ENCODE results near the gene NTRK3.

The NTRK3 gene

DNA sequence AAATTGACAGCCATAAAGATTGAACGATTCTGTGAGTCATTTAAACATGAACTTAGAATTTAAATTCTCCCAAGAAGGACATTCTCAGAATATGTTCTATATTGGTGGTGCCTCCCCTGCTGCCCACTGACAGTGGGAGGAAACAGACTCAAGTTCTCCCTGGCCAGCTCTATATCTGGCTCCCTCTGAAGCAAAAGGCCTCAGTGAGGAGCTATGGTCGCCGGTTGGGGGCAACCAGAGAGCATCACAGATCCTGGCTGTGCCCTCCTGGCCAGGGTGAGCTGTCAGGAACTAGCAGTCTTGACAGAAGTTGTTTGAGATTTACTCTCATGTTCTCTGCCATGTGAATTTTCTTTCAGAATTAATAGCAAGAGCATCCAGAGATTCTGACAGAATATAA is 285.5 kb downstream of the NTRK3 start:
- no peak for DNase-seq

DNA sequence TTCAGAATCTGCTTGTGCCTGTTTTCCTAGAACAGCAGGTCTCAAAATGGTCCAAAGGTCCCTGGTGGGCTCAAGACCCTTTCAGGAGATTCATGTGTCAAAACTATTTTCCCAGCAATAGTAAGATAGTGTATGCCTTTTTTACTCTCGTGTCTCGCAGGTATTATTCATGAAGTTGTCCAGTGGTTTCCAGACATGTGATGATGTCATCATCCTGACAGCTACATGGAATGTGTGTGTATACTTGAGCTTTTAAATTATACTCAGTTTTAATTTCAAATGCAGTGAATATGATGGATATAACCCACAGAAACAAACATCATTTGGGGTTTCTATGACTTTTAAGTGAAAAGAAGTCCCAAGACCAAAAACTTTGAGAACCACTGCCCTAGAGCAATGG is 288.6 kb downstream of the NTRK3 start:
- DNase-seq, result no peak

DNA sequence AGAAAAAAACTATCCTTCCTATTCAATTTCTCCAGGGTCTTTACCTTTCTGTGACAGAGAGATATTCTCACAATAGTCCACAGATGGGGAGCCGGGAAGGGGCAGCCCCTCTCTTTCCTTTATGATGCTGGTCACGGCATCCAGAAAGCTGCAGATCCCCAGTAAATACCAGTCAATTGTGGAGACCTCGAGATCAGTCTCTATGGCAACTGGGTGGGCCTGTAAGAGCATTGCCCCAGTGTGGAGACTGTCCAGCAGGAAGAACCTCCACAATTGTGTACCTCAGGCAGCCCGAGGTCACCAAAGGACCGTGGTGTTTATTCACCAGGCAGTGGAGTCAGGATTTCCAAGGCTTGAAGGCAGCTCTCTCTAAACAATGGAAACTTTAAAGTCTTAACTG is 291.2 kb downstream of the NTRK3 start:
- DNase-seq, result no peak

DNA sequence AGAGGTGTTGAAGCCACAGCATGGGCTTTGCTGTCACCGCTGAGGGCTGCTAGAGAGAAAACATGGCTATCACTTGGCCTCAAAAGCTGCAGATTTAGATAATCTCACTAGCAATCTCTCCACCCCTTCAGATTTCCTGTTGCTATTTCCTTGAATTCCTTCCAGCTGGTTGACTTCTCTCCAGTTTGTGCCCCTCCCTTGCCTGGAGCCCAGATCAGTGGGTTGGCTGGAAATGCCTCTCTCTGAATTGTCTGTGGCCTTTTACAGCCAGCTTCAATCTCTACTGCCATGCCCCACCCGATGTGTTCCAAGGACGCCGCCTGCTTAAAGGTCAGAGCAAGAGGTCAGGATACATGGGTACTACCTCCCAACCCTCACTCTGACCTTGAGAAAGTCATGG is 294.1 kb downstream of the NTRK3 start:
- DNase-seq, result no peak

DNA sequence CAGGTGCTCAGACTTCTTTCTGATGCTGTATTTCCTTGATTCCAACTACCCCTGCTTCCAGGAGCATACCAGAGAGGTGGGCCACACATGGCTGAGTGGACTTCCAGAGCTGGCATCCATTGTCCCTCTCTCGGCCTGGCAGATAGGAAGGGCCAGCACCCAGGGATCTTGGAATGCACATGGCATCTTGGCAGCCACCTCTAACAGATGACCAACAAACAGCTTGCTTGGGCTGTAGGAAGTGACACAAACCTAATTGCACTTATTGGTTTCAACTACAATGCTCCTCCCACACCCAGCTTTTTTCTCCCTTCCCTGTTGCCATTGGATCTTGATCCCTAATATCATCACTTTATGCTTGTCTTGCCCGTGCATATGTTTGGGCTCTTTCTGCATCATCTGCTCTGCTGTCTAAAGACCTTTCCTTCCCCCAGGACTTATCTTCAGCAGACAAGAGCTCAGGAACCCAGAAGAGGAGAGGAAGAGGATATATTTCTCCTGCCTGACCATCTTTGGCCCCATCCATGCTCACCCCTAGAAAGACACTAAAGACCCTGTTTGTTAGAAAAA is 294.6 kb downstream of the NTRK3 start:
- DNase-seq, result no peak

DNA sequence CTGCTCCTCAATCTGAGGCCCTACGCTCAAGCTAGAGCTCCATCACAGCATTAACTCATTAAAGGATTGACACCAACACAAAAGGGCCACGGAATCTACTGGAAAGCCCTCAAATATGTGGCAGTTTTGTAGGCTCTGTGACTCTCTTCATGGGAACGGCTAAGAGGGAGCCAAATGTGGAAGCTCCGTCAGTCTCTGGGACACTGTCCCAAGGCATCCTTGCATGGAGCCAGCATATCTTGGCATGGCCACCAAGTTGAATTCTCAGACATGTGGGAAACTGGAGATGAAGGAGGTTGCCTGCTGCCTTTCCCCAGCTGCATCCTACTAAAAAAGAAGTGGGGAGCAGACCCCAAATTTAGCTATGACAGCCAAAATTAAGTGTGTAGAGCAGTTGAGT is 296.9 kb downstream of the NTRK3 start:
- DNase-seq, result no peak

DNA sequence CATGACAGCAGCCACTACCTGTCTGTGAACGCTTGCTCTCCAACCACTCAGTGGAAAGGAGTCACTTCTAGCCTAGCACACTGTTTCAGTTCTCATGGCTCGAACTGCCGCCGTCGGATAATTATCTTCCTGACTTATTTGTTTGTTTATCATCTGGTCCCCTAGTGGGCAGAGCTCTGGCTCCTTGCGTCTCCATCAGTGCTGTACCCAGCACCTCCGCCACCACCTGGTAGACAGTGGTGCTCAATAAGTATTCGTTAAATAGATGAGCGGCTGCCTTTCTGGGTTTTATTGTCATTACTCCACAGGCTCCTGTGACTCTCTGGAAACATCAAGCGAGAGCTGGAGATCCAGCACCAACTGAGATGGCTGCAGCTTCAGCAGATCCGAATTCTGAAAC is 297.5 kb downstream of the NTRK3 start:
- no peak for DNase-seq

DNA sequence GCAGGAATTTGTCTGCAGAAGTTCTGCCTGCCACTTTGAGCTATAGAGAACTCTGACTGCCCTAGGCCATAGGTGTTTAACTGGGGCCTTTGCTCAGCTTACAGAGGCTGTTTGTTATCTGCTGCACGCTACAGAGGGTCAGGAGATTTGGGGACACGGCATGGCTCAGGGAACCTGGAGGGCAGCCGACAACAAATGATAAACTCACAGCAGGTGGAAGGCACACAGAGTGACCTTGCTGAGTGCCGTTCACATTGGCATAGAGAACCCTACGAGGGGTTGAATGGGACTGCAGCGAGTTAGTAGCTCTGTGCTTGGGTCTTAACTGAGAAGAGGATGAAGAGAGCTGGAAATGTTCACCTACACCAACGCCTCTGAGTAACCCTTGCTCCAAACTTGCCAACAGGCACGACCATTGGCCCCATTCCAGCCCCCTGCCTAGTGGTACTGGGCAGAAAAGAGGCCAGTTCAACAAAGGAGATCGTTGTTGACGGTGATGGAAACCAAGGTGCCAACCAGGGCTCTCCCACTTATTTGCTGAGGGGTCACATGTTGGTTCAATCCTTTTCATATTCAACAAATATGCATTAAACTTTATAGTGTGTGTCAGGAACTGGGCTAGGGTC is 301.1 kb downstream of the NTRK3 start:
- no peak for DNase-seq

DNA sequence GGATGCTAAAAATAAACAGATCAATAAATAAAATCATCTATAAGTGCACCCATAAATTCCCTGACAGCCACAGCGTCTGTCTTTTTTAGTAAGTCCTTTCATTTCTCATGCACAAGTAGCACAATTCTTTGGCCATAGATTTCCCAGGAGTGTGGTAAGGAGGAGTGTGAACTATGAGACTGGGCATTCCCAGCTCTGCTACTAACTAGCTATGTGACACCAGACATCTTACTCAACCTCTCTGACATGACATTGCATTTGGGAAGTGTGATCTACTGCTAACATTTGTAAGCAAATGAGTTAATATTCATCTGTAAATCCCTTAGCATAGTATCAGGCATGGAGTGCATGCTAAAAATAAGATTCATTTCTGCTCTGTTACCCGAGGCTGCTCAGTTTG is 301.7 kb downstream of the NTRK3 start:
- DNase-seq, result no peak

DNA sequence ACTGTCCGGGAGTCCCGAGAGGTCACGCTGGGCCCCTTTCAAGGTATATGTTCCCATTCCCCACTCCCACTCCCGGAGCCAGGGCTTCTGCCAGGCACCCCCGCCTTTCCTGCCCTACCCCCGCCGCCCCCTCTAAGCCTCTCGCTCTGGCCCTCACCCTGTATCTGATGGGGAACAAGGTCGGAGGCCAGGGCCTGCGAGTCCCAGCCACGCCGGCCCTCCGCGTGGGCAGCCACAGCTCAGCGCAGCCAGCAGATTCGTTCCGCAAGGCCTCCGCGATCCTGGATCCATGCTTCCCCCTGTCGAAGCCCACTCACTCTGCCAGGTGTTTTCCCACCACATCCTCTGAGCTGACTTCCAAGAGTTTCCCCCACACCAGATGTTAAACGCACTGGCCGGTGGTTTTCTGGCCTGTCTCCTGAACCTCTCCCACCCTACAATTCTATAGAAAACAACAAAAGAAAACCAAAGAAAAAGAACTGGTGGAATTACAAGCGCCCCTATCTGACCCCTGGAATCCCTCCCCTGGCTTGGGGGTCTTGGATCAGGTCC is 303.7 kb downstream of the NTRK3 start:
- DNase-seq, result no peak

DNA sequence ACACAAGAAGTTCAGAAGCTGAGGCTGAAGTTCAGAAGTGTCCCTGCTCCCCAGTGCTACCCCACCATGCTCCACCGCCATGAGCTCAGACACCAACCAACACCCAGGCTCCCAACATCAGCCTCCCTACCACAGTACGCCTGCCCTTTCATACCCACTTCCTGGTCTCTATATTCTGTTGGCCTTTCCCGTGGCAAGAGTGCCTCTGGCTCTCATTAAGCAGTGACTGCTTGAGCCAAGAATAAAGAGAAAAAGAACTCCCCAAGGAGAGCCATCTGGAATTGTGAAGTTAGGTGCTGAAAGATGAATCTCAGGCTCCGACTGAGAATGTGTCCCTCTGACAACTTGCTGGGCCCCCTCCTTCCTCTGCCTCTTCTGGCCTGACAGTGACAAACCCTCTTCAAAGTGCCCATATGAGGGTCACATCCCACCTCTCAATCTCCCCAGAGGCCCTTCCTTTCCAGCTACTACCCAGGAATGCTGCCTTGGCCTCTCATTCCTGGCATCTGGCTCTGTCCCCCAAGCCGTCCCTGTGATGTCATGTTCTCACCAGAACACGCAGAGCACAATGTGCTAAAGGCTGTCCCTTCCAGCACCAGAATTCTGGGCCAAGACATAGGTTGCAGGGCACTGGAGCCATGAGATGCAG is 306.8 kb downstream of the NTRK3 start:
- DNase-seq, result no peak

DNA sequence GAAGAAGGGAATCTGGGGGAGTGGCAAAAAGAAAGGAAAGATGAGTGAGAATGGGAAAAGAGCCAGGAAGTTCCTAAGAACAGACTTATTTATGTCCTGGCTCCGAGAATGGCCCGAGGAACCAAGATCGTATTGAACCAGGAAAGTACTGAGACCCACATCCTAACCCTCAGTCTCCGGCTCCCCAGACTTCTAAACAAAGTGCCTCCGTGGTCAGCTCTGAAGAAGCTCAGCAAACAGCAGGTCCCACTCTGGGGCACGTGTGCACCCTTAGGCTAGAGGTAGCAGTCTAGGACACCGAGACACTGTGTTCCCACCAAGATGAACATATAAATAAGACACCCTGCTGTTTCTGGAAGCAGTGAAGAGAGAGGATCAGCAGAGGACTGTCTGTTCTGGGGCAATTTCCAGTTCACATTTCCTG is 307.4 kb downstream of the NTRK3 start:
- no peak for DNase-seq

DNA sequence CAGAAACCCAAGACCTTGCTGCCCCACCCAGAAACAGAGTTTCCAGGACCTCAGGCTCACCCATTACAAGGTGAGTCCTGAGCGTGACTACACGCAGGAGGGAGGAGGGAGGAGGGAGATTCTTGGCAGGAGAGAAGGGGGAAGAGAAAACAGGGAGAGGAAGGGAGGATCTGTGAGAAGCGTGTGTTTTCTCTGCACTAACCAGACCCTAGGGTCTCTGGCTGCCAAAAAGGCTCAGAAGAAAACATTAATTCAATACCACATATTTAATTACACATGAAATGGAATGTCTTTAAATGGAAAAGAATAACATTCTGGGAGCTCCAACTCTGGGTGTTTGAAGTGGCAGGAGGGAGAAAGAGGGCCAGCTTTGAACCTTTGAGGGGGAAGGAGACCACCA is 309.0 kb downstream of the NTRK3 start:
- DNase-seq, result no peak

DNA sequence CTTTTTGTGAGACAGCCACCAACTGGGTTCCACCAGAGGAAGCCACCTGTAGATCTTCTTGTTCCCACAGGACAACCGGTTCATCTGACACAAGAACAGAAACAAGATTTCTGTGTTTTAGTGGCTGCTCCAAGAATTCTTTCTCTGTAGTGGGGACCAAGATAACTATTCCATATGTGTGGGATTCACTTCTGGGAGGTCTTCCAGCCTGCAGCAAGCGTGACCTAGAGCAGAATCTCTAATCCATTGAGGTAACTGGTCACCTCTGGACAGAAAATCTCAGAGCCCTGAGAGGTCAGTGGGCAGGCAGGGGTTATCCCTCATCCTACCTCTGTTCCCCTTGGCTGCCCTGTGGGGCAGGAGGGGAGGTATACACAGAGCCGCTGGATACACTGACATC is 311.3 kb downstream of the NTRK3 start:
- DNase-seq, result no peak

DNA sequence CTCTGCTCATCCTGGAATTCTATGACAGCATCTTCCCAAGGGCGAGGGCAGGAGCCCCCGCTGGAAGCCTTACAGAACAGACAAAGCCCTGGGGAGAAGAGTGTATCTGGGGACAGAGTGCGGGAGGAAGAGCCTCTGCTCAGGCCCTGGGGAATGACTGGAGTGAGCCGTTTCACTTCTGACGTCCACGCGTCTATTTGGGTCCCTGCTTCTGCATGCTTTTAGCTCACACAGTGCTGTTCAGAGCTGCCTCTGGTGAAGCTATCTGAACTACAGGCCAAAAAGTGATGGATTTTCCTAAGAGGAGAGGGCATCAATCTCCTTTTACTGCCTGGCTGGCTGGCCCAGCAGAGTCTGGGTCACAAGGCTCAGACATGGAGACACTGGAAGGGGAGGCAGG is 311.8 kb downstream of the NTRK3 start:
- no peak for DNase-seq

DNA sequence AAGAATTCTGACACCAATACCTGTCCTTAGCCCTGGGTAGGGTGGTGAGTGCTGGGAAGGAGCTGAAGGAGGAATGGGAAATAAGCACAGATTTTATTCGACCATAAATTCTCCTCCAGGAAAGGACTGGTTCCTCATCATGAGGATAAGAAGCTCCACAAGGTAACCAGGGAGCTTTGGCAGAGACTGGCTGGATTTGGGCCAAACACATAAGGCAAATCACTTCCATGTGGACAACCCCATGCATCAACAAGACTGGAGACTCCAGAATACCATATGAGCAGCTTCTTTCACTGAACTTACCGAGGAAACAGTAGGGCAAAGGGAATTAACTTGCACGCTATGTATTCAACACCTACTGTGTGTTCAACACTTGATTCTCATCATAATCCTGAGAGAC is 312.5 kb downstream of the NTRK3 start:
- no peak for DNase-seq

DNA sequence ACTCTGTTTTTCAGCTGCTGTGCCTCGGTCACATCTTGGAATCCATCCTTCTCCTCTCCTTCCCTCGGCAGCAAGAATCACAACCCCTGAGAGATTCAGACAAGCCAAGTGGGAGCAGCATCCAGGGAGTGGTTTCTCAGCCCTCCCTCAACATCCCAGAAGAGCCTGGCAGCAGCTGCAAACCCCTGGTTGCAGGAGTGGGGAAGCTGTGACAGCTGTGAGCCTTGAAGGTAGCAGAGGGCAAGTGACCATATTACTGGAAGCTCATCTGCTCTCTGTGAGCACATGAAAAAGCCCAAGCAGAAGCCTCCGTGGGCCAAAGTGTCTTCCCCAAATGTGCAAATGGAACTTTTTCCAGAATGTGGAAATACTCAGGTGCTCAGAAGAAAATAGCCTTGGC is 312.9 kb downstream of the NTRK3 start:
- no peak for DNase-seq

DNA sequence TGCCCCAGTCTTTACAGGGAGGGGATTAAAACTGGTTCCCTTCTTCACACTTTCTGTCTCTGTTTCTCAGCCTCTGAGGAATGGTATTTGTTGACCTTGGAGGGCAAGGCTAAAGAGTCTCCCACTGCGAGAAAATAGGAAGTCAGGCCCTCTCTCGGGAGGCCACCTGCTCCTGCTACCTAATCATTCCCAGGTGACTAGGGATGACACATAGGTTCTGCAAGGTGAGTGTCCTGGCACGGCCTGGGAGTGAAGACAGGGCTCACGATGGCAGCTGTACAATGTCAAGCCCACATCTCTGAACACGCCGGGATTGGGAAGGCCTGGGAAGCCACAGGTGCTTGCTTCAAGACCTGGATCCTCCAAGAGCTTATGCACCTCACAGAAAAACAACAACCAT is 314.2 kb downstream of the NTRK3 start:
- DNase-seq, result no peak

DNA sequence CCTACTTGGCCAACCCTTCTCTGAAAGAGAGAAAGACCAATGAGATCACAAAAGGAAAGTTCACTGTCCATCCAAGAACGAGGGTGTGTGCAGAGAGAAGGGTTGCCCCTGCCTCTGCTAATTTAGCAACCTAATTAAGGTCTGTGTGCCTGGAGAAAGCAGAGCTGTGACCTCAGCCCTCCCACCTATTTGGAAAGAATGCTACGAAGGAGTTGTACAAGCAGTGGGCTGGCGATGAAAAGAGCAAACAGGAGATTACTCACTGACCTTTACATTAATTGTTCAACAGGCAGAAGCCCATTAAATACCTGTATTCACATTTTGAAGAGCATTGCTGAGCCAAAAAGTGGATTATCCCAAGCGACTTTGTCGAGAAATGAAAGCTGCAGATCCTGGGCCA is 314.9 kb downstream of the NTRK3 start:
- no peak for DNase-seq

DNA sequence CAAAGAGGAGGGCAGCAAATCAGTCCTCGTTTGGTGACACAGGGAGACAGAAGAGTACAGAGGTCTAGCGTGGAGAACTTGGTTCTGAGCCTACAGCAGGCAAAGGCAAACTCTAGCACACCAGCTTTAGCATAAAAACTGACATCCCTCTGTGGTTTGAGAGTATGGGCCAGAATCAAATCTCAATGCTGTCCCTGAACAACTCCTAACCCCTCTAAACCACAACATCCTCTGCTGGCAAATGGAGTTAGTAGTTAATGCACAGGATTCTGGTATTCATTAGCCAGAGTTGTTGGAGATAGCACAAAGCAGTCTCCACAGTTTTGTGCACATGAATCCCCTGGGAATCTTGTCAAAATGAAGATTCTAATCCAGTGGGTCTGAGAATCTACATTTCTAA is 315.8 kb downstream of the NTRK3 start:
- DNase-seq, result no peak

DNA sequence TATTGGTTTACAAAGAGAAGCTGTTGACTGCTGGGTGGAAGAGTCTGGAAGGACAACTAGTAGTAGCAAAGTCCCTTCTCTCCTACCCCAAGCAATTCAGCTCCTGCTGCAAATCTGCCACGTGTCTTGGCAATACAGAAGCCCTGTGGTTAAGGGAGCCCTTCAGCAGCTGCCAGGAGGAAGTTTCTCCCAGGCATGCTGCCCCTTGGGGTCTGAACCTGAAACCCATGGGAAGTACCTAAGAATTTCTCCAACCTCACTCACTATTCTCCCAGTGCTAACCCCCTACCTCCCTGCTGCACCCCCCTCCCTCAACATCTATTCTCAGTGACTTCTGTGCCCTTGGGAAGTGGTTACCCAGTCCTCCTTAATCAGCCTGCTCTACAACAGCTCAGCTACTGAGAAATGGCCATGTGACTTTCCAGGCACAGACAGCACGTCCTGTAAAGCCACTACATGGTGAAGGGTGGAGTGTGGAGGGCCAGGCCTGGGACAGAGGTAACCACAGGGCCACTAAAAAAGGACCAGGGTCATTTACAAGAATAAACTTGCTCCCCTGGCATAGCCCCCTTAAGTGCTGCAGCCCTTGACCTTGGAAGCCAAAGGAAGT is 316.6 kb downstream of the NTRK3 start:
- DNase-seq, result no peak

DNA sequence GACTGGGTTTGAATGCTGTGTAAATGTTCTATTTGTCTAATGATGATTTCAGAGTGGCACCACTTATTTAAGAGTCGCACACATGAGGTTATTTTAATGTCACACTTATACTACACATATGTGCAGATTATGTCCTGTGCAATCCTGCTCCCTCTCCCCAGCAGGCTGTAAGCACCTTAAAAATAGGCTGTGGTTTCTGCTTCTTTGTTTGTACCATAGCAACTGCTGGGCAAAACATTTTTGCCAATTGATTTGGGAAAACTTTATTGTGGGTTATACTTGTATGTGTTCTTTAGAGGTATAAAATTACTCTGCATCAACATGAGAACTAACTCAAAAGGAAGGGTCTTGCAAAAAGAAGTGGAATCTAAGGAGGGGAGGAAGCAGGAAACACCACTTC is 318.5 kb downstream of the NTRK3 start:
- DNase-seq, result no peak

DNA sequence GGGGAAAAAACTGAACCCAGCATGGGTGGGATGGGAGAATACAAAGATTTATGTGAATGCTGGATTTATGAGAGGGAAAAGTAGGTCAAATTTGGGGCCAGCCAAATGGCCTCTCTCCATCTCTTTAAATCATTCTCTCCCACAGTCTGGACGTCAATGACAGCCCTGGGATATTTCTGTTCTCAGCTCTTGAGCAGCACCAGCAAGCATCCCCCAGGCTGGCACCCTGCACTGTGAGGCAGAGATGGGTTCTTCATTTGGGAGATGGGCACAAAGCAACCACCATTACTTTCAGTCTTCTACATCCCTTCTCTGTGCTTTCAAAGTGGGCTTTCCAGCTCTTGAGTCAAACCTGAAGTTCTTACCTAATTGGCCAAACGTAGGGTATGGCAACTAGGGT is 321.0 kb downstream of the NTRK3 start:
- no peak for DNase-seq

DNA sequence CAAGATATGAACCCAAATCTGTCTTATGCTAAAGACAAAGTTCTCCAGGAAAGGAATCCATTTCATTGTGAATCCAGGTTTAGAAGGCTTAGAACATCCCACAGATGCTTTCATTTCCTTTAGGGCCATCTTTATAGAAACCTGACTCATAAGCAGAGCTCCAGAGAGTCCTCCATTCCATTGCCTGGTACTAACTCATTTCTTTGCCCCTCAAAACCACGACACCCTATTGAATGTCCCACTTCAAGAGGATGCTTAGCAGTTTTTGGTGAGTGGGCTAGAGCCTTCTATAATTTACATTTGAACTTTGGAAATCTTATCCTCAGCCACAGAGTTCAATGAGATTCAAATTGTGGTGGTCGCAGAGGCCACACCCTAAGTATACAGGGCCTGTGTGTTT is 325.0 kb downstream of the NTRK3 start:
- DNase-seq, result no peak
